Fibroblast of skin of back (primary cell): Measurements from ENCODE around the gene EPB41L2.
A peak's percentile ranks its signal among the peaks of the same experiment; 100 is the strongest.
"Not testable (repeated sequence)": the region's sequence is repeated elsewhere in the genome, so short reads cannot be mapped to it uniquely, and the experiment has no call there.

Source experiments
- DNase-seq: peaks from one replicate; pipeline ENCODE4 v3.0.0-alpha.2; 2013

EPB41L2 gene

GRCh38 chr6:130971504-130971903 is 91.5 kb downstream of the EPB41L2 start:
- DNase-seq = no peak

GRCh38 chr6:130970839-130971410 is 92.1 kb downstream of the EPB41L2 start:
- peak; percentile 19 for DNase-seq

GRCh38 chr6:130969791-130970491 is 93.1 kb downstream of the EPB41L2 start:
- peak; percentile 60 for DNase-seq

GRCh38 chr6:130969166-130969565 is 93.9 kb downstream of the EPB41L2 start:
- DNase-seq = no peak

- no peak for DNase-seq
Measured at GRCh38 chr6:130968476-130968875, 94.6 kb downstream of the EPB41L2 start.

GRCh38 chr6:130967502-130968445 is 95.3 kb downstream of the EPB41L2 start:
- DNase-seq = no peak

GRCh38 chr6:130966344-130966980 is 96.6 kb downstream of the EPB41L2 start:
- DNase-seq = no peak

GRCh38 chr6:130965656-130966055 is 97.4 kb downstream of the EPB41L2 start:
- DNase-seq = no peak

GRCh38 chr6:130964808-130965604 is 98.0 kb downstream of the EPB41L2 start:
- DNase-seq = no peak

GRCh38 chr6:130964289-130964688 is 98.8 kb downstream of the EPB41L2 start:
- DNase-seq = no peak

- no peak for DNase-seq
Measured at GRCh38 chr6:130962966-130963365, 100.1 kb downstream of the EPB41L2 start.

- no peak for DNase-seq
Measured at GRCh38 chr6:130961148-130961547, 101.9 kb downstream of the EPB41L2 start.

- DNase-seq = no peak
Measured at GRCh38 chr6:130959951-130960350, 103.1 kb downstream of the EPB41L2 start.

- DNase-seq = no peak
Measured at GRCh38 chr6:130958468-130958867, 104.6 kb downstream of the EPB41L2 start.

- no peak for DNase-seq
Measured at GRCh38 chr6:130955755-130956154, 107.3 kb downstream of the EPB41L2 start.

- no peak for DNase-seq
Measured at GRCh38 chr6:130949553-130949952, 113.5 kb downstream of the EPB41L2 start.

GRCh38 chr6:130947464-130947863 is 115.6 kb downstream of the EPB41L2 start:
- DNase-seq = no peak

GRCh38 chr6:130946076-130946475 is 117.0 kb downstream of the EPB41L2 start:
- no peak for DNase-seq

GRCh38 chr6:130945401-130945919 is 117.6 kb downstream of the EPB41L2 start:
- DNase-seq = peak; percentile 62

- no peak for DNase-seq
Measured at GRCh38 chr6:130944486-130944885, 118.6 kb downstream of the EPB41L2 start.

- DNase-seq = no peak
Measured at GRCh38 chr6:130943738-130944137, 119.3 kb downstream of the EPB41L2 start.

- not testable (repeated sequence) for DNase-seq
Measured at GRCh38 chr6:130942752-130943151, 120.3 kb downstream of the EPB41L2 start.
